GM19025 (cell line): ENCODE measurements around the gene PDE4D.
"Not testable (repeated sequence)": the region's sequence is repeated elsewhere in the genome, so short reads cannot be mapped to it uniquely, and the experiment has no call there.

Source experiments
- ATAC-seq: cut with Tn5 transposase; IDR thresholded peaks from one replicate; pipeline ENCODE4 v1.9.1; 2021; ENCODE audit warnings: mild to moderate bottlenecking, low read depth, moderate library complexity; ENCODE audit not compliant: unreplicated experiment

Gene PDE4D

DNA sequence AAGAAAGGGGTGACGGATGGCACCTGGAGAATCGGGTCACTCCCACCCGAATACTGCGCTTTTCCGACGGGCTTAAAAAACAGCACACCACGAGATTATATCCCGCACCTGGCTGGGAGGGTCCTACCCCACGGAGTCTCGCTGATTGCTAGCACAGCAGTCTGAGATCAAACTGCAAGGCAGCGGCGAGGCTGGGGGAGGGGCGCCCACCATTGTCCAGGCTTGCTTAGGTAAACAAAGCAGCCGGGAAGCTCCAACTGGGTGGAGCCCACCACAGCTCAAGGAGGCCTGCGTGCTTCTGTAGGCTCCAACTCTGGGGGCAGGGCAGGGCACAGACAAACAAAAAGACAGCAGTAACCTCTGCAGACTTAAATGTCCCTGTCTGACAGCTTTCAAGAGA, 498.6 kb downstream of the PDE4D start:
- not testable (repeated sequence) for ATAC-seq

DNA sequence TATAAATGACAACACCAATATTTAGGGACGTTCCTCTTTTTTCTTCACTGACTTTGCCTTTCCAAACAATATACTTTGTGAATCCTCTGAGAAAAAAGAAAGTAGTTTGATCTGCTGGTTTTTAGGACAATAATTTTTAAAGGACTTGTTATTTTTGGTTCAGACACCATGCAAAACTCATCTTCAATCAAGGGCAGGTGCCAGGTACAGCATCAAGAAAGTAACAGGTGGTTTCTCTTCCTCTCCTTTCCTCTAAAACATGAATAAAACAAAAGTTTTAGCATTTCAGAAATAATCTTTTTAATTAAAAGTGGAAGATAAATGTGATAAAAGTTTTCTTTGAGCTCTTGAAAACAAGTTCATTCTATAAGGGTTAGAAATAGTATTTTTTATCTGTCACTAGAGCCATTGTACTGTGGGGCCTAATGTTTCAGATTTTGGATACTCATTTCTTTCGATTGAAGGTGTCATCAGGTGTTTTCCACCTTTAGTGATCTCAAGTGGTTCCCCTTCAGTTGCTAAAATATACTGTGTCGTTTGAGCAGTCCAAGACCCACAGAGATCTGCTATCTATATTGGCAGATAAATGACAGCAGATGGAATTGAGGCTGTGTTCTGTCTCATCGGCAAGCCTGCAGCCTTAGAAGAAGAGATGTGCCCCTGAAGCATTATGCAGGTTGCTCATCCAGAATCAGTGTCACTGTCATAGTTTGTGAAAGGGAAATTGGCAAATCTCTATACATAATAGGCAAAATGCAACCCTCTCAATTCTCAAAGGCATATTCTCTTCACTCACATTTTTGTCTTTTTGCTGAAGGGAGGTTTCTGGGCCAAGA, 499.7 kb downstream of the PDE4D start:
- no peak for ATAC-seq

DNA sequence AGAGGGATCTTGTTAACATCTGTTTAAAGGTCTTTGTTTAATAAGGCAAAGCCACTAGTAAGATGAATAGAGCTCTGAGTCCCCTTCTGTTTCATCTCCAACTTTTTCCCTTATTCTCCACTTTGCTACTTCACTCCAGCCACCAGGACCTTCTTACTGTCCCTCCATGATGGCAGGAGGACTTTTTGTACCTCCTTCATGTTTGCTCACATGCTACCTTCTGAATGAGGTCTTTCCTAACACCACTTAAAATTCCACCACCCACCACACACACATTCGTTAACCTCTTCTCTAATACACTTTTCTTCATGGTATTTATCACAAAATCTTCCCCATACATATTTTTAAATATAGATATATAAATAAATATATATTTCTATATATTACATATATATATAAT, 501.9 kb downstream of the PDE4D start:
- ATAC-seq: no peak

DNA sequence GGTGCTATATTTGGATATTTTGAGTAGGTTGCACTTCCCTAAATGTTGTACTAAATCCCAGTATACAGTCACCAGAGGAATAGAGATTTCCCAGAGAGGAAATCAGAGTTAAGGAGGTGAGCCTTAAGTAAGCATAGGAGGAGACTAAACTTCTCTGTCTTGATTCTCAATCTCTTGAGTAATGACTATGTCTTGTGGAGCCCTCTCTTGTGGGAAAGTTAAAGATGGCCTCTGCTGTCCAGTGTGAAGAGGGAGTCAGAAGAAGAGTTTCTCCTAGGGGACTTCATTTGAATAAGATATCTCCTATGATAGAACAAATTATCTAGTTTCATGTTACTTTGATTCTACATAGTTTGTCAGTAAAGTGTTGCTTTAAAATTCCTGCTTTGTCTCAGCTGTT, 502.5 kb downstream of the PDE4D start:
- ATAC-seq: no peak

DNA sequence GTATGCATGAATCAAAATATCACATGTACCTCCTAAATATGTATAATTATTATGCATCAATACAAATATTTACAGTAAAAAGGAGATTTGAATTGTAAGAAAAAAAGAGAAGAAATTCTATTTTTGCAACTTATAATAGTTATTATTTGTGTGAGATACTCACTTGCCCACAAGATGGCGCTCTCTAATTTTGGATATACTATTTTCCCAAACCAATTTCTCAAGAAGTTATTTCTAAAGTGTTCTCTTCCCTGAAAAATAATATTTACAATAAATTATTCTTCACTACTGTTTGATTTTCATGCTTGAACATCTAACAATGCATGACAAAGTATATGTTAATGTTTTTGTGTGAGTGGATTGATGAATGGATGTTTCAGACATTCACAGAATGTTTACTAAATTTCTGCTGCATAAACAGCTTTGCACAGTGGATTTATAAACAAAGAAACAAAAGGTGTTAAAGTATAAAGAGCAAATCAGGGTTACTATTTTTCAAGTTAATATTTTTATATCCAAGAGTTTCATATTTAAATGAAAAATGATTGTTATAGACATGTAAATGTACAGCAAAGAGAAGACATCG, 503.4 kb downstream of the PDE4D start:
- no peak for ATAC-seq

DNA sequence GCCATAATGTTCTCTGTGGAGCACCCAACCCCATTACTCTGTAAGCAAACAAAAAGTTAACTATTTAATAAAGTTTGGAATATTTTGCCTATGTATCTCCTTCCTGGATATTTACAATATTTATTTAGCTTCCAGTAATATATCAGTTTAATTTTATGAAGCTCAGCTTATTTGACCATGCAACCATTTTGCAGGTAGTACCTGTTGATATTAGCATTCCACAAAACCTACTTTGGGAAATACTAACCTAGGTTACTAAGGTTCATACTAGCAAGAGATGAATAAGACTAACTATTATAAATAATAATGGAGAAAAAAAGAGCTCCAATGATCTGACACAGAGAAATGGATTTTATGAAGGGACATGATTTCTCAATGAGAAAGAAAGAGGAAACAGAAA, 506.4 kb downstream of the PDE4D start:
- ATAC-seq: no peak

DNA sequence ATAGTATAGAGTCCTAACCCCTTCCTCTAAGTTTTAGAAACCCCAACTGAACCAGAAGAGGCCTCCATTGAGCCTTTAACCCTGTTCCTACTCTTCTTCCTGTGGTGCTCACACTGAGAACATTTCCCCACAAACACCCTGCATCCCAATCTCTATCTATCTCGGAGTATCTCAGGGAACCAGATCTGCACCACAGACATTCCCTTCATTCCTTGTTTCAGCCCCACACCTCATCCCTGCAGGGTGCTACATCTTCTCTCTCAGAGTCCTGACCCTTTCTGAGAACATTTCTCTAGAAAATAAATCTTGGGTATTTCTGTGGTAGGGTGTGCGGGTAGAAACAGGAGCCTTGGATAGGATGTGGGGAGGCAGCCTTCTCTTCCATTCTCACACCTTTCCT, 507.8 kb downstream of the PDE4D start:
- no peak for ATAC-seq

DNA sequence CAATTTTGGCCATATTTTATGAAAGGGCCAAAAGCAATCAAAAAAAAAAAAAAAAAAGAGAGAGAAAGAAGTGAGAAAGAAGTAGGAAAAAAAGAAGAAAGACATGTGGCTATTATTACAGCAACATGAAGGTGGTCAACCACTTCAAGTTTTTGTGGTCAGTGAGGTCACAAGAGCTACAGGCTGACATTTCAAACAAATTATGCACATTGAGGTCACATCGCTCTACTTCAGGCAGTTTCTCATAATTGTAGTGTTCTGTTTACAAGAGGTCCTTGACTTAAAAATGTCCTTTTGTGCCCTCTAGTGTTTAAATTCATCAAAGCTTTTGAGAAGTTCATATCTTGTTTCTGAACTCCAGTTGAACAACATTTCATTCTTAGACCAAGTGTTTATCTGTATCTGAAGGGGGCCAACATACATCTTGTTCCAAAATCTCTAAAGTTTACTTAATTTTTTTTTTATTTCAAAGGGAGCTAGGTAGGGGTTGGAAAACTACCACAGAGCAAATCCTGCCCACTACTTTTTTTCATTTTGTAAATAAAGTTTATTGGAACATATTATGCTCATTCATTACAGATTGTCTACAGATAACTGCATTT, 513.1 kb downstream of the PDE4D start:
- ATAC-seq: peak; percentile 99

DNA sequence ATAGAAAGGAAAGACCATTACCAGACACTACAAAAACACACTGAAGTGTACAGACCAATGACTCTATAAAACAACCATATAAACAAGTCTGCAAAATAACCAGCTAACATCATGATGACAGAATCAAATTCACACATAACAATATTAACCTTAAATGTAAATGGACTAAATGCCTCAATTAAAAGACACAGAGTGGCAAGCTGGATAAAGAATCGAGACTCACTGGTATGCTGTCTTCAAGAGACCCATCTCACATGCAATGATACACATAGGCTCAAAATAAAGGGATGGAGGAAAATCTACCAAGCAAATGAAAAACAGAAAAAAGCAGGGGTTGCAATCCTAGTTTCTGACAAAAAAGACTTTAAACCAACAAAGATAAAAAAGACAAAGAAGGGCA, 519.5 kb downstream of the PDE4D start:
- ATAC-seq: not testable (repeated sequence)

DNA sequence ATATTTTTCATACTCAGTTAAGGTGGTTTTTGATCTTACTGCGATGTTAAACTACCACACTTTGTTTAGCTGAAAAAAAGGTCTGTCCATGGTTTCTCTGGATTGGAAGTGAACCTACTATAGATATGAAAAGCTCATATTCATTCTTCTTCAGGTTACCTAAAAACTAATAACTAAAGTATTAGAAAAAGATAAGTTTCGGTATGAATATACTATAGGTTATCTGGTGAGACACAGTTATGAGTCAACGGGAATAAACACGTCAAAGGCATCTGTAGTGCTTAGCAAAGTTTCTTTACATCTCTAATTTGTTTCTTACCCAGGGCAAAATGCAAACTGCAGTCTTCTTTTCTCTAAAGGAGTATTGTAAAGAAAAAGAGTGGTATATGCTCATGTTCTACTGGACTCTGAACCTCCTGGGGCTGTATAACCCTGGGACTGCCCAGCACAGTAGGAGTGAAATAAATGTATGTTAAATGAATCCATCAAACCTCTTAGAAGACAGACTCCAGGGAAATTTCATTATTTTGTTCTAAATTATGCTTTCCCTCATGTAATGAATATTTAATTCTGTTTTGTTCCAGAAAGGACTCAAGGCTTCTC, 521.9 kb downstream of the PDE4D start:
- no peak for ATAC-seq

DNA sequence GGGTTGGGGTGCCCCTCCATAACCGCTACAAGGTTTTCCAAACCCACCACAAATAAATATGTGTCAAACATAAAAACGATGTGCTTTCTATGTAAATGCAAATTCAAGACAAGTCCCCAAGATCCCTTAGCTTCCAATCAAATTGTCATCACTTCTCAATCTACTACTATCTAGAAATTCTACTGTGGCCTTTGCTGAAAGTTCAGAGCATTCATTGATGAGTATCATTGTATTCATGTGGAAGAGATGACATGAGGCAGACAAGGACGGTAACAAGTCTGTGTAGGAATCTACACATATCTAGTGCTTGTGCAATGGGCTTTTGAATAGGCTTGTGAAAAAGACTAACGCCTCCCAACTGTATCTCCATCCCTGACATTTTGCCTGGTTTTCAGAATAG, 524.6 kb downstream of the PDE4D start:
- no peak for ATAC-seq

DNA sequence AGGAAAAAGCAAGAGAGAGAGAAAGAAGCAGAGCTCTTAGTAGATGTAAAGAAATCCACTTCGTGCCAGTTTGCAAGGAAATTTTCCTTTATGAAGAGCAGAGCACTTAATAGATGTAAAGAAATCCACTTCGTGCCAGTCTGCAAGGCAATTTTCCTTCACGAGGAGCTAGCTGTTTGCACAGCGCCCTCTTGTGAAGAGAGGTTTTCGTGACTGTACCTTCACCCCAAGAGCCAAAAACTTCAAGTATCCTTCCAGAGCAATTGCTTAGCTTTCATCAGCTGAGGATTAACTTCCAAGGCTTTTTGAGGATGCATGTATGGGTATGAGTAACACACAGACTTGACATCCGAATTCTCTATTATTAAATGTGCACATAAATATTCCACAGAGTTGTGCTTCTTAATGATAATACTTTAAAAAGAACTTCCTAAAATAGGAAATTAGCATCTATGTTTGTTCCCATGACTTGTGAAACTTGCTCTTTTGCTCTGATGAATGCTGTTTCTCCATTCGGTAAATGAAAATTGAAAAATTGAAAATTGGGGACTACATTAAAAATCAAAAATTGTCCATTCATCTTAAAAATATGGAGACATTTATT, 525.6 kb downstream of the PDE4D start:
- no peak for ATAC-seq

DNA sequence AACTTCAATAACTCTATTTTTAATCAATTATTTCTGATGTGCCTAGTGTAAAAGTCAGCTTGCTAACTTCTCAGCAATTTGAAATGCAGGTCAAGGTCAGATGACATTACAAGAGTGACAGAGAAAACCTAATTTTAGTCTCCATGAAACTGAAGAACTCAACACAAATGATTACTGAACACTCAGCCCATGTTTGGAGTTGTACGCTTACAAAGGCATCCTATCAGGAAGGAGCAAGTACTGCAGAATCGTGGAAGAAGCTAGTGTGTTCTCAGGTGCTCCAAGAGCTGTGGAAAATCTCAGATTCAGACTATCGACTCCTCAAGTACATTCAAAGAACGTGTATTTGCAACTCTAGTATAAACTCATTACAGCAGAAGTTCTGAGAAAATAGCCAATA, 526.7 kb downstream of the PDE4D start:
- no peak for ATAC-seq

DNA sequence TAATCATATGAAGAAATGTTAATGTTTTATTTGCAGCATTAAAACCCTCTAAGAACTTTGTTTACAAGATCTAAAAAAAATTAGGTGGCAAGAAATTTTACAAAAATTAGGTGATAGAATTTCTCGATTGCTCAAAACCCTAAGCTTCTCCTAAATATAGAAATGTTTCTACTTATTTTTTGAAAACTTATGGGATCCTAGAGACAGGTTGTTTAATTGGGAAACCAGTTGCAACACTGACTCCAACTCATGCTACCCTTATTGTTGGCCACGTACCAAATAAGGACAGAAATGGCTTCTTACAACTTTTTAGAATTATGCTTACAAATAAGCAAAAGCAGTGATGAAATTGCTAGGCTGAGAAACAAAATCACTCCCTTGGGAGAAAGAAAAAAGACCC, 531.1 kb downstream of the PDE4D start:
- ATAC-seq: no peak

DNA sequence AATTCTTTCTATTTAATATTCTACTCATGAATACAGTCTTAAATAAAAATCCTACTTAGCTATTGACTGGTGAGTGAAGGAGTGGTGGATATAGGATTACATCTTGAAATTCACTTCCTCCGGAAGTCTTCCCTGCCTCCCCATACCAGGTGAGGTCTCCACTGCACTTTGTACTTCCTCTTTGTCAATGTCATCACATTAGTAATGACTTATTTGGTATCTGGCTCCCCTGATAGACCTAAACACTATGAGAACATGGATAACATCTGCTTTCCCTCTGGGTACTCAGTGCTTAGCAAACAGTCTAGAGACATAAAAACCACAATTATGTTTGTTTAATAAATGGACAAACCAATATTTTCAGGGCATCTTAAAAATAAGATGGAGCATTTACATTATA, 532.1 kb downstream of the PDE4D start:
- no peak for ATAC-seq

DNA sequence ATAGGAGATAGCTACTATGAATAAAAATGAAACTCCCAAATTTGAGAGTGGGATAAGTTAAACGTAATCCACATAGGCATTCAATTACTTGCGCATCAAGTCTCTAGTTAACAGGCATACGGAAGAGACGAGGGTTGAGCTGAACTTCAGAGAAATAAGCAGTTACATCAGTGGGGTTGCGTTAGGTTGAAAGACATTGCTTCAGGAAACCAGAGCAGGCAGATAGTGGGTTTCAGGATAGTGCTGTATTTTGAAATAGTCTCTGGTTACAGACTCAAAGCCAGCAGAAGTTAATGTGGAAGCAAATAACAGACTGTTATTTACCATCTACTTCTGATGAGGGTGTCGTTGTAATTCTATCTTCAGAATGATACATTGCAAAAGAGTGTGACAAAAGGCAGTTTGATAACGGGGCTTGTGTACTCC, 533.4 kb downstream of the PDE4D start:
- no peak for ATAC-seq

DNA sequence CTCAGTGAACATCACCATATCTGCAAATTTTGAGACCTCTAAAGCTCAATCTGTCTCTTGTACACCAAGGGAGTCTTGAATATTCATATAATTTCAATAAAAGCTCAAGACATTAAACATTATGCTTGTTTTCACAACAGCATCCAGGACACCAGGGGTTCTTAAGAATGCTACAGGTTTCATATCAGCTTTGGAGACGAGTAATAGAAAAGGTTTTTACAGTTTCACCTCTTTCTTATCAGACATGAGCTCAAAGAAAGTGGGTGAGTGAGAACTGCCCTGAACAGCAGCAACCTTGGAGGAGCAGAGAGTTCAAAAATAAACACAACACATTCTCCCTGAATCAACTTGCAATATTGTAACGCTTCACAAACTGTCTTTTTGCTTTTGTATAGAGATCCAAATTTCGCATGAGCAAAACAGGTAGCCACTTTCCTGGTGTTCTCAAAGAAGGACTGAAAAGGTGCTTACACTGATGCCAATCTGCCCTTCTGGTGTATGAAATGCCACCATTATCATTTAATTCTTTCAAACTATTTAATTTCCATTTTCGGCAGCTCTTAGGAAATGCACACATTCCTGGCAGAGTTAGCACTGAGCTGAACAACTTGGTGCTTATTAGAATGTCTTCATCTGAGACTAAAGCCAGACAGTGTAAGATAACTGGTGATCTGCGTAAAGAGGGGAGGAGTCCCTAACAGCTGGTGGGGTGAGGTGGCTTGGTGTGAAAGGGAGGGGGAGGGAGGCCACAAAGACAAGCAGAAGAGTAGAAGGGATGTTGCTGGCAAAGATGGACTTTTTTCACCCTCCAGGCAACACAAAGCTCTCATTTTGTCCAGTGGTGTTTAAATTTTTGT, 535.3 kb downstream of the PDE4D start:
- no peak for ATAC-seq

DNA sequence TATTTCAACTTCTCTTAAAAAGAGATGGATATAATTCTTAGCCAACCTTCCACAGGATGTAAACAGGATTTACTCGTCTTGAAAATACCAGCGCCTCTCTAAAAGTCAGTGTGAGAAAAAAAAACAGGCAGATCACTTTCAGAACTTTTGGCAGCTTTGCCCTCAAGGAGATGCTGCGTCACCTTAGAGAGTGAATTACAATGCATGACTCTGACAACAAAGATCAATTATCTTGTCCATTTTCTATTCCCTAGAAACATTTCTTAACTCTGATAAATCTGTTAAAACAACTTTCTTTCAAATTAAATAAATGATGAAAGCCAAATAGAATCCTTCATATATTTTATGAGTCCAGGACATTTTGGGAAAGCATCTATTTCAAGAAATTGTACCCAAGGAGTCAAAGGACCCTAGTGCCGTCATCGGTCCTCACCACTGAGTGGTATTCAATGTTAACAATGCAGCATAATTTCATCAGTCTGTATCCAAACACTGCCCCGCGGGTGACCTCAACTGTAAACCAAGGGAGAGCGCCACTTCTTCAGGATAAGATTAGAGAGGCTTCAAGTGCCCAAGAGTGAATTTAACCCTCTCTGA, 536.0 kb downstream of the PDE4D start:
- ATAC-seq: no peak

DNA sequence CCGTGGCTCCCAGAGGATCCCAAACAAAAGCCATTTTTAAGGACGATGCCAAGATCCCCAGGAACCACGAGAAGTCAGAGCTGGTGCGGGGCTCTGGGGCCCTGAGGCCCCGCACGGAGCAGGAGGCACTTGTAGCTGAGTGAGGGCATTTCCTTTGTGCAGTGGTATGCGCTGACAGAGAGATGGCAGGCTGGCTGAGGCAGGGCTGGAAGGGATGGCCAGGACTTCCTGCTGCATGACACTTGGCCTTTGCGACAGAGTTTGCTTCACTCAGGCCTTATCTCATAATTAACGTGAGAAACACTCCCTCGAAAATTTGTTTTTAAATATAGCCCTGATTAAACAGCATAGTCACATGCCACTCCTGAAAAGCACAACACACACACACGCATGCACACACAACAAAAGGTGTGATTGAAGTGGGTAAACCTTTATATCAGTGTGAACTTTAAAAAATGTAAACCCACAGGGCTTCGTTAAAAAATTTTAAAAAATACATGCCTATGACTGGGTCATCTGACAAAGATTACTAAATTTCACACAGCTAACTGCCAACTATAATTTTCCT, 536.6 kb downstream of the PDE4D start:
- no peak for ATAC-seq
